C4-2B (cell line): Measurements from ENCODE around the gene ZNF609.

ENCODE experiments used
- ZFX ChIP-seq: fragments of 450-650 bp; IDR thresholded peaks from 2 replicates; pipeline ENCODE4 v1.6.1; 2017
- TF ChIP-seq, protein P1 (sequence below): fragments of 450-650 bp; conservative IDR thresholded peaks from 2 replicates; pipeline ENCODE4 v1.5.1; 2017; ENCODE audit warnings: mild to moderate bottlenecking

- TF ChIP-seq, protein P1, sequence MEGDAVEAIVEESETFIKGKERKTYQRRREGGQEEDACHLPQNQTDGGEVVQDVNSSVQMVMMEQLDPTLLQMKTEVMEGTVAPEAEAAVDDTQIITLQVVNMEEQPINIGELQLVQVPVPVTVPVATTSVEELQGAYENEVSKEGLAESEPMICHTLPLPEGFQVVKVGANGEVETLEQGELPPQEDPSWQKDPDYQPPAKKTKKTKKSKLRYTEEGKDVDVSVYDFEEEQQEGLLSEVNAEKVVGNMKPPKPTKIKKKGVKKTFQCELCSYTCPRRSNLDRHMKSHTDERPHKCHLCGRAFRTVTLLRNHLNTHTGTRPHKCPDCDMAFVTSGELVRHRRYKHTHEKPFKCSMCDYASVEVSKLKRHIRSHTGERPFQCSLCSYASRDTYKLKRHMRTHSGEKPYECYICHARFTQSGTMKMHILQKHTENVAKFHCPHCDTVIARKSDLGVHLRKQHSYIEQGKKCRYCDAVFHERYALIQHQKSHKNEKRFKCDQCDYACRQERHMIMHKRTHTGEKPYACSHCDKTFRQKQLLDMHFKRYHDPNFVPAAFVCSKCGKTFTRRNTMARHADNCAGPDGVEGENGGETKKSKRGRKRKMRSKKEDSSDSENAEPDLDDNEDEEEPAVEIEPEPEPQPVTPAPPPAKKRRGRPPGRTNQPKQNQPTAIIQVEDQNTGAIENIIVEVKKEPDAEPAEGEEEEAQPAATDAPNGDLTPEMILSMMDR = no peak
- no peak for TF ChIP-seq ZFX
Observed at GRCh38 chr15:64621056-64621455, 160.7 kb downstream of the ZNF609 start.
